HG02840 (cell line): ENCODE results near the gene FARS2.

Source experiments
- ATAC-seq: cut with Tn5 transposase; IDR thresholded peaks from one replicate; pipeline ENCODE4 v1.9.1; 2021; ENCODE audit warnings: mild to moderate bottlenecking, moderate library complexity, moderate number of reproducible peaks; ENCODE audit not compliant: unreplicated experiment, low FRiP score

FARS2 gene

DNA sequence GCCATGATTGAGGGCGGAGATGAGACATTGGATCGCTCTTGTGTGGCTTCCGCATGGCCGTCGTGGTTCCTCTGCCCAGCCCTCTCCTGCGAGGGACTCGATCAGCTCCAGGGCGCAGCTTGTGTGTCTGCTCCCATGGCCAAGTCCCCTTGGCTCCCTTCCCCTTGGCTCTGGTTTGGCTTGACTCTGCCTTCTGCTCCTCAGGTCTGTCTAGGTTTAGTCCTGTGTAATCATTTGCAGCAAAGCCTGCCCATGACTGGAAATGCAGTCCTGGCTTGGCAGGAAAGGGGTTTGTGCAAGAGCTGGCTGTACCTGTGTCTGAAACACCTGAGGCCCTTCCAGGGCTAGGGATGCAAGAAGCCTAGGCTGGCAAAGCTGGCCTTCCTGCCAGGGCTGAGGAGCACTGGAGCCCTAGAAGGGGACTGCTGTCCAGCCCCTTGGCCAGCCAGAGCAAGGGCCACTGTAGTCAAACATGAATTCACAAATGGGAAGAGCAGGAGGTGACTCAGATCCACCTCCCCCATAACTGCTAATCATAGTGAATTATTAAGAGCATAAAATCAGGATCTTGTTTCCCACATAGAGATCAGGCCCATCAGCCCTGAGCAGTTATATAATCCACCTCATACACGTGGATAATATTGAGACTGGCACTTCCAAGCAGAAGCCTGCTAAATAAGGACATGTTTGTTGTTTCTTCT is 196.8 kb downstream of the FARS2 start:
- ATAC-seq = no peak

DNA sequence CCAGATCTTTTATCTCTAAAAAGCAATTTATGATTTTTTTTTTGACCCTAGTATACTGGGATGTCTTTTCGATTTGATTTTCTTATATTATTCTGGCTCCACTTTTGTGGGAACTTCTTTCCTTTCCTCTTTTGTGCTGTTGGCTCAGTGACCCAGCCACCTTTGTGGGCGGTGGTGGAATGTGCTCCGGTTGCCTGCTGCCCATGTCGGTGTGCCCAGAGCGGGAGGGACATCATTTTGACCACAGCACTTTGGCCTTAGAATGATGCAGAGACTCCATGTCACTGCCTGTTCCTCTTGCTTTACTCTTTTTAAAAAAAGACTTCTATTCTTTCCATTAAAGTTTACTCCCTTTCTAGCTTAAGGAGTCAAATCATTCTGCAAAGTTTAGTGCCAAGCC is 198.0 kb downstream of the FARS2 start:
- ATAC-seq = no peak

DNA sequence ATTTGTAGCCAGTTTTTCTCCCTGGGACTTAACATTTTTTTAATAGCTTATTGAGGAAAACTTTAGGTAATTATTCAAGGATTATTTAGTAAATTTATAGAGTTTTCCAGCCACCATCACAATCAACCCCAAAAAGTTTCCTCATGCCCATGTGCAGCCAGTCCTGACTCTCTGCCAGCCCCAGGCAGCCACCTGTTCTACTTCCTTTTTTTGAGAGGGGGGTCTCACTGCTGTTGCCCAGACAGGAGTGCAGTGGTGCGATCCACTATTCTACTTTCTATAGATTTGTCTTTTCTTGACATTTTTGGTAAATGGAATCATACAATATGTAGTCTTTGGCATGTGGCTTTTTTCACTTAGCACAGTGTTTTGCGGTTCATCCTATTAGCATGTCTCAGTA is 200.1 kb downstream of the FARS2 start:
- no peak for ATAC-seq

DNA sequence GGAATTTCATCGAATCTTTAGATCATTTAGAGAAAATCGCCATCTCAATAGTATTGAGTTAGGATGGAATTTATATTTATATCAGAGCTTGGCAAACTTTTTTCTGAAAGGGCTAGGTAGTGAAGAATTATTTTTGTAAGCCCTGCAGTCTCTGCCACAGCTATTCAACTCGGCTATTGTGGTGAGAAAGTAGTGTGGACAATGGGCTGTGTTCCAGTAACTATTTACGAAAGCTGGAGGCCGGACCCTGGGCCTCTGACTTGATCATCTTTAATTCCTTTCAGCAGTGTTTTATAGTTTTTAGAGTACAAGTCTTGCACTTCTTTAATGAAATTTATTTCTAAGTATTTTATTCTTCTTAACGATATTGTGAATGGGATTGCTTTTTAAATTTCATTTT is 201.5 kb downstream of the FARS2 start:
- no peak for ATAC-seq

DNA sequence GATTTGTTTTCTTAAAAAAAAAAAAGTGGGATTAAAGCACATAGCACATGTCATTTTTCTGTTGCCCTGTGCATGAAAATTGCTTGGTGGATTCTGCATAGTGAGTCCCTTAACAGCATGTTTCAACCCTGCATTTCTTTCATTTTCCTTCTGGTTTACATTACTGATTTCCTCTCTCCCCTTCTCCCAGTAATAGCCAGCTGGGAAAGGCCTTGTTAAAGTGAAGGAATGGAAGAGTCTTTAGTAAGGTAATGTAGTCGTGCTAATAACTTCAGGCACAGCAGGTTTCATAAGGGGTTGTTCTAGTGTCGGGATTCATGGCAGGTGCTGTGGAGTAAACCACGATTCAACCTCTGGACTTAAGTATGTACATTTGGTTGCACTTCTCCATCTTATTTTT is 202.4 kb downstream of the FARS2 start:
- no peak for ATAC-seq

DNA sequence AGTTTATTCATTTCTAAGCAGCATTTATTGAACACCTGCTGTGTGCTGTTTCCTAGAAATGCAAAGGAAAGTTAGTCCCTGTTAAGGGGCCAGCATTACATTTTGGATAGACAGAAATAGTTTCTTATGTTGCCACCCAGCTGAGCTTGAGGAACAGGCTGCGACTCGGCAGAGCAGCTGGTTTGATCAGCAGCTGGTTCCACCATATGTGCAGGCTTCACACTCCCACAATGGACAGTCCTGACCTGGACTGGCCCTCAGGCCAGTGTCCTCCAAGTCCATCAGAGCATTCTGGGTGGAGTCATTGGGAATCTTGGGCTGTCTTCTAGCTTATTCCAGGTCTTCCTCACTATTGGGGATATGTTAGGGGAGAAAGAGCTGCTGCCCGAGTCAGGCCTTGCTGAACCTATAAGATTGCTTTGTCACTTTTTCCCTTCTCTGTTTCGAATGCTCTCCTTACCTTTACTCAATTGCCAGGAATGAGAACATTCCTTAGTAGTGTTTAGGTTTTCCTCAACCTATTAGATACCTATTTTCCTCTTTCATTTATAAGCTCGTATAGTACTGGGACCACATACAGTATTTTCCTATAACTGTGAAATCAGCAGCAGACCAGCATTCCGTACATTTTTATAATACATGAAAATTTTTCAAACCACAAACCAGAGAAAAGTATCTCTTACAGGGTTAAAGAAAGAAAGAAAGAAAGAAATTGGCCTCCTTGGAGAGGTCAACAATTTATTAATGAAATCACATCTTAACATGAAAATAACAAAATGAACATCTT is 203.0 kb downstream of the FARS2 start:
- ATAC-seq = no peak

DNA sequence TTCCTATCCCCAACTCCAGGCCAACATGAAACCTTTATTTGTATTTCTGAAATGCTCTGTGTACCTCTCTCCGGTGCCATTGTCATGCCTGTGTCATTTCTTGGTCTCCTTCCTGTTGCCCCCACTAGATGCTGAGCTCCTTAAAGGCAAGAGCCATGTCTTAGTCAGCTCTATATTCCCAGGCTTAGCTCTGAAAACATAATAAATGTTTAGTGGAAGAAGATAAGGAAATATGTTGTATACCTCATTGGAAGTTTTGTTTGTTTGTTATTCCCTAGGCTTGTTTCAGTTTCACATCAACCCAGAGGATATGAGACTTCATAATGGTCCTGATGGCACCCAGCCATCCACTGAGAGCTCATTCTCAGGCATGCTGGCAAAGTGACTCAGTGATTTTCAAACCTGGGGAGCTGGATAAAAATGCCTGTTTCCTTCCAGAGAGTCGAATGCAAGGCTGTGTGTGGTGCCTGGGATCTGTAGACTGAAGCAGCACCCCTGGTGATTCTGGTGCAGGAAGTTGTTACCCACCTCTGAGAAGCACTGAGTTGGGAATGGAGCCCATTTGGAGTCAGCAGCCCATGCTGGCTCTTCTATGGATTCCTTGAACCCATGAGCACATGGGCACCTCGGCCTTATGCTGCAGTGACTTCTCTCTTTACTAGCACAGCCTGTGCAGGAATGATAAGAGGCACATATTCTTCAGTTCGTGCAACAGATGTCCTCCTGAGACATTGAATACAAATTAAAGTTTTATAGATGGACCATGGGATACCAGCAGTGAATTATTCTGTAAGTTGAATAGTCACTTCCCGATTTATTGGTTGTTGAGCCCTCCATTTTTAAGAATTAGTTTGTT is 205.2 kb downstream of the FARS2 start:
- no peak for ATAC-seq

DNA sequence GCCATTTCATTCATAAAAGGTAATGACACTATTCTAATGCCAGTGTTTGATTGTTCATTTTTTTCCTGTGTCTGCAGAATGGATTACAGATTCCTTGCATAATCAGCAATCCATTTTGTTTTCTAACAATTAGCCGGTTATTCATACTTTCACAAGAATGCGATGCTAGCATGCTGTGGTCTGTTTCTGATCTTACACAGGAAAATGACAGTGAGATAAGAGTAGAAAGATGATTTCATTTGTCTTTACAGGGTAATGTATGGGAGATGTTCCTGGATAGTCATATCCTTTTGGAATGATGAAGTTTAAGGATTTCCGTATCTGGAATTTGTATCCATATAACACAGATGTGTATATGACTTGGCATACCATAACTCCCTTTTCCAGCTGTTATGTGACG is 207.3 kb downstream of the FARS2 start:
- no peak for ATAC-seq

DNA sequence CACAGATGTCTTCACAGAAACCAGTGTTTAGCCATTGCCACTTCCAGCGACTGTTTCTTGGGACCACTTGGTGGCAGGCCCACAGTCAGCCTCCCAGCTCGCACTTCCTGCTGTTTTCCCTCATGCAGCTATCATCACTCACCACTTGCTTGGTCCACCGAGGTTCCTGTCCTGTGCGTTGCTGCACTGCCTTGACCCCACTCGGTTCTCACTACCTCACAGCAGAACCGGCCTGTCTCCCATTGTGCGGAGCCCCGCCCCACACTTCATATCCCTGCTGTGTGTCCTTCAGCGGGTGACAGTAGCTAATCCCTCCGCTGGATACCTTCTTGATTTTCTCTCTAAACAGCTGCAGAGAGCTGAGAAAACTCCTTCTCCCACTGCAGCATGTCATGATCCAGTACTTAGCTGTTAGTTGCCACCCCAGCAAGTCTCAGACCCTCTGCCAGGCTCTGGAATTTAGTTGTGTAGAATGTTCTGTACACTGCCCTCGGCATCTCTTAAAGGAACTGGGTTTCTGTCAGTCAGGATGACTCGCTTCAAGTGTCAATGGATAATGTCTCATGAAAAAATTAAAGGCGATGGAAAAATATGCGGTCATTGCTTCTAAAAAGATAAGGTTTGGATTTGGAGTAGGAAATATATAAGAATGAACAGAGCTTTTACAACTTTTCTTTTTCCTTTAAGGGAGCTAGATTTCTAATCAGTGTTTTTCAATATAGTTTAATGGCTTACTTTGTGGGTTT is 208.0 kb downstream of the FARS2 start:
- no peak for ATAC-seq

DNA sequence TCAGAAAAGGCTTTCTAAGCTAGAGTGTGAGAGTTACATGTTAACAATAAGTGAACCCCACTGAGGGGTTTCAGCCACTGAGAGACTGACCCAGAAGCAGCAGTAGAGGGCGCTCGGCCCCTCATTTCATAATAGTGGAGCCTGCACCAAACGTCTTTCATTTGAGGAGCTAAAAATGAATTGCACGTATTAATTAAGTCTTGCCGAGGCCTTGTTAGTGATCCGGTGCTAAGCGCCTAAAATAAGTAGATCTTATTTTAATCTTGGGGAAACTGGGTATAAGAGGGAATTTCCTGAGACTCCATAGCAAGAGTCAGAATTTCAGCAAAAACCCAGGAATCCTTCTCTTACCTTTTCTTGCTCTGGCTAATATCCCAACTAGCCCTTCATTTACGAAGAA is 209.7 kb downstream of the FARS2 start:
- ATAC-seq = no peak

DNA sequence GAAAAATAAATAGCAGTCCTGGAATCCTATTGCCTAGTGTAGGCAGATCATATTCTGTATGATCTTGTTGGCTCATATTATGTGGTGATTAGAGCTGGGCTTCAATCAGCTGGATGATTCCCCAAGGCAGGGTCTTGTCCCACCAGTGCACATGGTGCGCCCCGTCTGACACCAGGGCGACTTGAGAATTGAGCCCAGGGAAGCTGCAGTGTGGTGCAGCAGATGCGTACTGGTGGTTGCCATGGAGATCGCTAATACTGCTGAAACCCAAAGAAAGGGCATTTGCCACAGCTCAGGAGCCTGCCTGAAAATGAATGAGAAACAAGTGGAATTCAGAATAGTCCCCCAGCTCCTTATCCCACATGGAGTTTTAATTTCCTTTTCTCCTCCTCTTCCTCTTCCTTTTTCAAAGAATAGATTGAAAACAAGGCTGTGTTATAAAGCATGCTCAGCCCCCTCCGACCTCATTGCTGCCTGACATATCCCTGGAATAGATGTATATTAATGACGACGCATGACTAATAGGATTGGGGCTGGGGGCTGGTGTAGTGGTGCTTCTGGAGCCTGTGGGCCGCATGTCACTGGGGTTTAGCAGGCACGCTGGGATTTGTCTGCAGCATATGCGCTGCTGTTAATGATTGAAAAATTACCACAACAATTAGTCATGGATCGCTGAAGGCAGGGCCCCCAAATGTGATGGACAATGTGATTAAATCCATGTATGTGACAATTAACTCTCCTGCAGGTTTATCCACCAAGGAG is 210.5 kb downstream of the FARS2 start:
- no peak for ATAC-seq

DNA sequence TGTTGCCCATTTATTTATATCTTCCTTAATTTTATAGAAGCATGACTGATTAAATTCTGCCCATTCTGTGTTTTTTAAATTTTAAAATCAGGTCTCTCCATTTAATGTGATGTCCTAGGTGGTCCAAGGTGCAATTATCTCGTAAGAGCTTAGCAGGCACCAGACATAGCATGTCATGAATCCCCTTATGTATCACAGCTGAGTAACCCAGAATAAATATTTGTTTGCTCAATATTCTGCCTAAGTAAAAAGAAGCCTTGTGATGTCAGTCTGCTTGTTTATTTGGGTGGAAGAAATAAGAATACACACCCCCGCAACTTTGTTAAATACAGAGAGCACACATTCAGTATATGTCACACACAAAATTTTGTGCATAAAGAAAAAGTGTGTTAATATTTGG is 211.3 kb downstream of the FARS2 start:
- no peak for ATAC-seq

DNA sequence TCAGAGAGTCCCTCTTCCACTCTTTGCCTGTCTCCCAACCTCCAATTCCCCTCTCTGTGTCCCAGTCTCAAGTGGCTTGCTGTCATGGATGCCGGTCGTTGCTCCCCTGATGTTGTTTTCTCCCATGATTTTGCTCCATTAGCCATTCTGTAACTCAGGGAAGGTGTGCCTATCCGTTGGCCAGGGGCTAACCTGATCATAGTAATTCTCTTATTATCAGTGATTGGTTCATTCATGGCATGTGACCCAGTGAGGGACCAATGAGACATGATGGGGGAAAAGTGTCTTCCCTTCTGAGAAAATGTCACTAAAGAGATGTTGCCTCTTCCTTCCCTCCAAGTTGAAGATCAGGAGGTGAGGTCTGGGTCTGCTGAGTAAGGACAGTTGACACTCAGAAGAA is 214.5 kb downstream of the FARS2 start:
- ATAC-seq = no peak

DNA sequence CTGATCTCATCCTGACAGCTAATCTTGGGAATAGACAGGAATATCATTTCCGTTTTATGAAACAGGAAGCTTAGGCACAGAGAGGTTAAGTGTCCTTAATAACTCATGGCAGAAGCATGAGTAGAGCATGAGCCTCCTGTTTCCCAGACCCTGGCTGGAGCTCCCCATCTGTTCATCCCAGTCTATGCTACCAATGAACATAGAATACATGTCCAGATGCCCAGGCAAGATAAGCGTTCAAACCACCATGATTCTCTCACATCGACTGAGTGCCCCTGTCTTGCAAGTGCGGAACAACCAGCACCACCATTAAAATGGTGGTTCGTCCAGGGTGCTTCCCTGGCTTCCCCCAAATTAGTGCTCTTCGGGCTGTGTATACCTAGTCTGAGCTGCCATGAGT is 217.1 kb downstream of the FARS2 start:
- ATAC-seq = no peak

DNA sequence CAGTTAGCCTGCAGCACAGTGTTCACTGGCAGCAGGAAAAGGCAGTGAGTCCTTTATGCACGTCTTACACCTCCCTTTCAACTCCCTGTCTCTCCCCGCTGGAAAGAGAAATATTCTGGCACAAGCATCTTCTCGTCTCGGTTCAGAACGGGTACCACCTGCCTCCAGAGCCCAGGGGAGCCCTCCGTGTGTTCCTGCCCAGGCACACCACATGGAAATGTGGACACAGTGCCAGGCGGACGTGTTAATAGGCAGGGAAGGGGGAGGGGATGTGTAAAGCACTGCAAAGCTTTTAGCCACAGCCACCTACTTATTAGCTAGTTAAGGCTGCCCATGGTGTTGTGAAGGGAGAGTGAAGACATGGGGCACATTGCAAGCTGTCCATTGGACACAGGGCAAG is 219.7 kb downstream of the FARS2 start:
- no peak for ATAC-seq

DNA sequence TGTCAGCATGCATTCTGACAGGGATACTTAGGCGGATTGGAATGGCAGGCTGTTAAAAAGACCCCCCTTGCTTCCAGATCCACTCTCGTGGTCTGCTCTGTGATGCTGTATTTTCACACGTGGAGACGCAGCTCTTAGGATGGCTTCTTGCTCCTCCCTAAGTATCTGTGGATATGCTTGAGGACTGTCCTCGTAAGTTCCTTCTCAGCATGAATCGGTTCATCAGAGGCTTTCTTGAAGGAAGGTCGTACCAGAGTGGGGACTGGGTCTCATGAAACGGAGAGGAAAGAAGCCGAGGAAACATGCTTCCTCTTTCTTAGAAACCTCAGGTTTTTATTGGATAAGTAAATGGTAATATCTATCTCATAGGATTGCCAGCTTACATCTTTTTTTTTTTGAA is 220.4 kb downstream of the FARS2 start:
- ATAC-seq = no peak

DNA sequence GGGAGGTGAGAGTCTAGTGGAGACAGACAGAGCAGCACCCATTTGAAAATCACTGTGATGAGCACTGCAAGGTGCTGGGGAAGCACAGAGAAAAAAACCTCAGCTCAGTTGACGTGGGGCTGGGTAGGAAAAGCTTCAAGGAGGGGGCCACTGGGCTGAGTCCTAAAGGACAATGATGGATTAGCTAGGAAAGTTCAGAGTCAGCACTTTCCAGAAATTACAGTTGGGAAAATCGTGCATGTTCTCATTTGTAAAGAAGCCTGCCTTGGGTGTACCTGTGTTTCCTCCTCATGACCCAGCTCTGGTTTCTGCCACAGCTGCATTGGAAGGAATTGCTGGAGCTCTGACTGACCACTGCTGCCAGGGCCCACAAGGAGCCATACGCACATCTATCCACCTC is 221.3 kb downstream of the FARS2 start:
- no peak for ATAC-seq

DNA sequence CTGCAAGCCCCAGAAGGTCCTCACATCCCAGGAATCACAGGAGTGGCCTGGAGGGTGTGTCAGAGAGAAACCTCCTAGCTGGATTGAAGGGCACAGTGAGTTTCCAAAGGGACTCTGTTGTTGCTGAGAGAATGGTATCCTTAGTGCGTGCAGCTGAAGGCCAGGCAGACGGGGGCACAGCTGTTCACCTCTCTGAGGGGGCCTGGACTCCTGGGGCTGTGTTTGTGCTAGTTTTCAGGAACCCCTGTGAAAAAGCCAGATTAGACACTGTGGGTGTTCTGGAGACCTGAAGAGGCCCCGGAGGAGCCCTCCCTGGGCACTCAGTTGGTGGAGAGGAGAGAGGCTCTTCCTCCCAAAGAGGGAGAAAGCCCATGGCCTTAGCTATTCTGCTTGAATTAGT is 223.4 kb downstream of the FARS2 start:
- no peak for ATAC-seq

DNA sequence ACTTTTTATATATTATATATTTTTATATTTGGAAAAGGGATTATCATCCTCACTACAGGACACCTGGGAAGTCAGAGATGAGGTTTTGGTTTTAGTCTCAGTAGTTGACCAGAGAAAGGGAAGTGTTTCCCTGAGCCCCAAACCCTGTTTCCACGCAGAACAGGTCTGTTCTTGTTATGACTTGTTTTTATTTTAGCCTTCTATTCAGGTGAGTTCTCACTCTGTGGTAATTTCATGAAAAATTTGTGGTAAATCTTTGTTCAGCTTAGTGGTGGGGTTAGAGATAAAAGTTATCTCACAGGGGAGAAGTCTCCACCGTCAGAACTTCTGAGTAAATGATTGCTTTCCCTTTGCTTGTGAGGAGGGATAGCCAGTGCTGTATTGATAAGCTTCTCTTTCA is 224.9 kb downstream of the FARS2 start:
- peak; percentile 93 for ATAC-seq

DNA sequence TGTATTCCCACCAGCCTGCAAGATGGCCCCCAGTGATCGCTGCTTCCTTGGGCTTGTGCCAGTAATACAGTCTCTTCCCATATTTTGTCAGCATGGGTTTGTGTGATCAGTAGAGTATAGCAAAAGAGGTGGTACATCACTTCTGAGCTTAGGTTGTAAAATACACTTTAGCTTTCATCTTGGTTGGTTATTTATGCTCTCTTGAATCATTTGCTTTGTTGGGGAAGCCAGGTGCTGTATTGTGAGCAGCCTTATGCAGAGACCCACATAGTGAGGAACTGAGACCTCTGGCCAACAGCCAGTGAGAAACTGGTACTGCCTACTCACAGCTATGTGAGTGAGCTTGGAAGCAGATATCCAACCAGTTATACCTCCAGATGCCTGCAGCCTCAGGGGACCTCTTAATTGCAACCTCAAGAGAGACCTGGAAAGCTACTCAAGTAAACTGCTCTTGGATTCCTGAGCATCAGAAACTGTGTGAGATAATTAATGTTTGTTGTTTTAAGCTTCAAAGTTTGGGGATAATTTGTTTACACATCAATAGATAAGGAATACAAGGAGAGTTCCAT is 229.3 kb downstream of the FARS2 start:
- ATAC-seq = no peak
